Measurements from ENCODE around the gene F10.

GRCh38 chr13:113176280-113176679 lies 53.7 kb downstream of the F10 start:
- TF ChIP-seq CTCF (conservative IDR thresholded peaks at IDR 0.05; ENCODE audit: low read depth, low read length) (no peak), EZH2 (IDR thresholded peaks at IDR 0.05; ENCODE audit: borderline replicate concordance, low read depth, low read length, poor library complexity, severe bottlenecking) (no peak)

All from A673 (cell line).